Sigmoid colon (tissue), 7 donors: ENCODE results near the gene KCNAB2. TPM values are rescaled to one million over a fixed set of nuclear protein-coding genes. Genes with fewer than 3 reads are reported as not detected.

Experiments used
- DNase-seq: peaks from one replicate; pipeline ENCODE4 v3.0.0-alpha.2; 2019
- H3K27ac ChIP-seq, 4 donors: fragments of 200-600 bp; sonication (generic); one replicate each; pipeline ENCODE4 v1.5.1; 2016 to 2019; ENCODE audit warnings: mild to moderate bottlenecking in 1 of 4
- H3K27me3 ChIP-seq, 3 donors: fragments of 200-600 bp; sonication (generic); one replicate each; pipeline ENCODE4 v1.5.1; 2019; ENCODE audit warnings: mild to moderate bottlenecking in 1 of 3
- H3K36me3 ChIP-seq, 4 donors: fragments of 200-600 bp; sonication (generic); one replicate each; pipeline ENCODE4 v1.5.1; 2016 to 2019
- H3K4me1 ChIP-seq, 4 donors: fragments of 200-600 bp; sonication (generic); one replicate each; pipeline ENCODE4 v1.5.1; 2017 to 2019
- H3K4me3 ChIP-seq, 4 donors: fragments of 200-600 bp; sonication (generic); one replicate each; pipeline ENCODE4 v1.5.1; 2017 to 2019; ENCODE audit warnings: mild to moderate bottlenecking in 2 of 4, moderate library complexity in 1 of 4
- H3K9me3 ChIP-seq, 4 donors: fragments of 200-600 bp in 3 of 4; sonication (generic) in 3 of 4; one replicate each; pipeline versions ENCODE4 v1.5.1 to v1.6.1; 2013 to 2019
- EP300 ChIP-seq, 4 donors: sonication (generic); formaldehyde crosslinking; IDR thresholded peaks; one replicate each; pipeline ENCODE4 v1.6.1; 2017; ENCODE audit warnings: antibody characterized with exemption in 4 of 4
- POLR2A ChIP-seq, 2 donors: fragments of 450-650 bp; IDR thresholded peaks; one replicate each; pipeline ENCODE4 v1.6.1; 2016; ENCODE audit warnings: antibody characterized with exemption in 2 of 2, mild to moderate bottlenecking in 2 of 2, moderate library complexity in 2 of 2
- POLR2AphosphoS5 ChIP-seq, 4 donors: sonication (generic); formaldehyde crosslinking; IDR thresholded peaks; one replicate each; pipeline ENCODE4 v1.6.1; 2017; ENCODE audit warnings: antibody characterized with exemption in 4 of 4
- WGBS, 2 donors: extraction: QIAGEN DNeasy Blood & Tissue Kit; methylation state at CpG; one replicate each; pipeline ENCODE4 v1.1.7; 2013; 5-methylcytosine and 5-hydroxymethylcytosine counted together
- intact Hi-C: fragments of 100-400 bp; cut with DNase I; formaldehyde crosslinking; loops from one replicate; pipeline ENCODE4 v1.15.1; 2023
- polyA plus RNA-seq, 3 donors: library from polyadenylated mRNA; stranded (reverse); fragments of 200-250 nt; gene quantifications; one replicate each; pipeline ENCODE4 v1.2.3, GENCODE V29; 2013
- total RNA-seq, 4 donors: library from RNA; depleted of rRNA; stranded (reverse); fragments of >200 nt; gene quantifications; one replicate each; pipeline ENCODE4 v1.1.0, GENCODE V29; 2016
- TF ChIP-seq, protein P1 (sequence below), 4 experiments: fragments of 450-650 bp in 3 of 4; fragments of 200-600 bp in 1 of 4; IDR thresholded peaks; one replicate each; pipeline ENCODE4 v1.5.1; 2016 to 2019; ENCODE audit warnings: antibody characterized with exemption in 4 of 4, mild to moderate bottlenecking in 3 of 4, moderate library complexity in 2 of 4
- donor health status: healthy with polysubstance abuse.
- donor health status: Bipolar disorder and iron deficiency.
- donor health status: healthy.

The KCNAB2 gene
- total and polyA plus RNA-seq, 7 donors: 3.0 to 23.5 (median 7.7) TPM

DNA sequence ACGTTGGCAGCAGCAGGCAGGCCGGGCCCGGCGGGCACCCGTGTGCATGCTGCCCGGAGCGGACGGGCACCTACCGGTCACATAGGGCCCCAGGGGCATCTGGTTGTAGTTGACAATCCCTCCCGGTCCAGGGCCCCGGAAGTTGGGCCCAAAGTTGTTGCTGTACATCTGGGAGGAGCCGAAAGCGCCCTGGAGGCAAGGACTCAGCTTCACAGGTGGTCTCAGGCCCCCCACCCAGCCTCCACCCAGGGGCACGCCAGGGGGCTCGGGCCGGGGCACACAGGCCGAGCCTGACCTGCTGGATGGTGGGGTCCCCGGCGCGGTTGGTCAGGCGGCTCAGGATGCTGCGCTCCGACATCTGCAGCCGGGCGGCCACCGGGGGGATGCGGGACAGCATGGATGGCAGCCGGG lies 60.6 kb downstream of the KCNAB2 start:
- H3K4me3 ChIP-seq: no peak overlapping the region
- no peak overlapping the region for H3K27ac ChIP-seq
- intact Hi-C loops: no loop called here
- TF ChIP-seq EP300 (IDR thresholded peaks at IDR 0.05) (no peak), POLR2A (IDR thresholded peaks at IDR 0.05) (no peak), POLR2AphosphoS5 (IDR thresholded peaks at IDR 0.05) (no peak)
- TF ChIP-seq, protein P1, sequence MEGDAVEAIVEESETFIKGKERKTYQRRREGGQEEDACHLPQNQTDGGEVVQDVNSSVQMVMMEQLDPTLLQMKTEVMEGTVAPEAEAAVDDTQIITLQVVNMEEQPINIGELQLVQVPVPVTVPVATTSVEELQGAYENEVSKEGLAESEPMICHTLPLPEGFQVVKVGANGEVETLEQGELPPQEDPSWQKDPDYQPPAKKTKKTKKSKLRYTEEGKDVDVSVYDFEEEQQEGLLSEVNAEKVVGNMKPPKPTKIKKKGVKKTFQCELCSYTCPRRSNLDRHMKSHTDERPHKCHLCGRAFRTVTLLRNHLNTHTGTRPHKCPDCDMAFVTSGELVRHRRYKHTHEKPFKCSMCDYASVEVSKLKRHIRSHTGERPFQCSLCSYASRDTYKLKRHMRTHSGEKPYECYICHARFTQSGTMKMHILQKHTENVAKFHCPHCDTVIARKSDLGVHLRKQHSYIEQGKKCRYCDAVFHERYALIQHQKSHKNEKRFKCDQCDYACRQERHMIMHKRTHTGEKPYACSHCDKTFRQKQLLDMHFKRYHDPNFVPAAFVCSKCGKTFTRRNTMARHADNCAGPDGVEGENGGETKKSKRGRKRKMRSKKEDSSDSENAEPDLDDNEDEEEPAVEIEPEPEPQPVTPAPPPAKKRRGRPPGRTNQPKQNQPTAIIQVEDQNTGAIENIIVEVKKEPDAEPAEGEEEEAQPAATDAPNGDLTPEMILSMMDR (IDR thresholded peaks at IDR 0.05): no peak
- H3K27me3 ChIP-seq: peaks cover 0 to 65% (median 33%) of the 10 kb centered on the region in 3 donors
- H3K4me1 ChIP-seq: peaks cover 0 to 3% (median 0%) of the 10 kb centered on the region in 4 donors
- no peak for DNase-seq
- no peaks in the 10 kb centered on the region for H3K36me3 ChIP-seq
- WGBS, 2 donors: 87 to 91% methylated on average over 28 of the region's 28 CpGs
- H3K9me3 ChIP-seq: no peaks in the 10 kb centered on the region

DNA sequence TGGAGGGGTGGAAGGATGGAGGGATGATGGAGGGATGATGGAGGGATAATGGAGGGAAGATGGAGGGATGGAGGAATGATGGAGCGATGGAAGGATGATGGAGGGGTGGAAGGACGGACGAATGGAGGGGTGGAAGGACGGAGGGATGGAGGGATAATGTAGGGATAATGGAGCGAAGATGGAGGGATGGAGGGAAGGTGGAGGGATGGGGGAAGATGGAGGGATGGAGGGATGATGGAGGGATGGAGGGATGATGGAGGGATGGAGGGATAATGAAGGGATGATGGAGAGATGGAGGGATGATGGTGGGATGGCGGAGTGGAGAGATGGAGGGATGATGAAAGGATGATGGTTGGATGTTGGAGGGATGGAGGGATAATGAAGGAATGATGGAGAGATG lies 61.3 kb downstream of the KCNAB2 start:
- Histone ChIP-seq H3K9me3 (no peaks in the 10 kb centered on the region), H3K4me3 (no peak overlapping the region), H3K27me3 (peaks cover under 1 to 59% (median 30%) of the 10 kb centered on the region in 3 donors), H3K4me1 (no peaks in the 10 kb centered on the region), H3K36me3 (no peaks in the 10 kb centered on the region), H3K27ac (no peak overlapping the region)
- 95 to 96% methylated on average over 6 of the region's 6 CpGs for WGBS, 2 donors
- intact Hi-C loops: no loop called here
- TF ChIP-seq POLR2AphosphoS5 (IDR thresholded peaks at IDR 0.05): no peak
- no peak for TF ChIP-seq EP300 (IDR thresholded peaks at IDR 0.05)
- TF ChIP-seq, protein P1 (IDR thresholded peaks at IDR 0.05): no peak
- no peak for TF ChIP-seq POLR2A (IDR thresholded peaks at IDR 0.05)
- no peak for DNase-seq

DNA sequence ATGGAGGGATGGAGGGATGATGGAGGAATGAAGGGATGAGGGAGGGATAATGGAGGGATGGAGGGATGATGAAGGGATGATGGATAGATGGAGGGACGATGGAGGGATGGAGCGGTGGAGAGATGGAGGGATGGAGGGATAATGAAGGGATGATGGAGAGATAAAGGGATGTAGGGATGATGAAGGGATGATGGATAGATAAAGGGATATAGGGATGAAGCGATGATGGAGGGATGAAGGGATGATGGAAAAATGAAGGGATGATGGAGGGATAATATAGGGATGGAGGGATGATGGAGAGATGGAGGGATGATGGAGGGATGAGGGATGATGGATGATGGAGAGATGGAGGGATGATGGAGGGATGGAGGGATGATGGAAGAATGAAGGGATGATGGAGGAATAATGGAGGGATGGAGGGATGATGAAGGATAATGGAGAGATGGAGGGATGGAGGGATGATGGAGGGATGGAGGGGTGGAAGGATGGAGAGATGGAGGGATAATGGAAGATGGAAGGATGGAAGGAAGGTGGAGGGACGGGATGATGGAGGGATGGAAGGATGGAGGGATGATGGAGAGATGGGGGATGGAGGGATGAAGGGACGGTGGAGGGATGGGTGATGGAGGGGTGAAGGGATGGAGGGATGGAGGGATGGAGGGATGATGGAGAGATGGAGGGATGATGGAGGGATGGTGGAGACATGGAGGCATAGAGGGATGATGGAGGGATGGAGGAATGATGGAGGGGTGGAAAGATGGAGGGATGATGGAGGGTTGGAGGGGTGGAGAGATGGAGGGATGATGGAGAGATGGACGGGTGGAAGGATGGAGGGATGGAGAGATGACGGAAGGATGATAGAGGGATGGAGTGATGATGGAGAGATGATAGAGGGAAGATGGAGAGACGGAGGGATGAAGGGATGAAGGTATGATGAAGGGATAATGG lies 62.0 kb downstream of the KCNAB2 start:
- H3K4me1 ChIP-seq: no peaks in the 10 kb centered on the region
- no peak overlapping the region for H3K27ac ChIP-seq
- intact Hi-C loops: no loop called here
- no peaks in the 10 kb centered on the region for H3K9me3 ChIP-seq
- 86 to 90% methylated on average over 8 of the region's 8 CpGs for WGBS, 2 donors
- H3K27me3 ChIP-seq: peaks cover 3 to 52% (median 23%) of the 10 kb centered on the region in 3 donors
- TF ChIP-seq POLR2A (IDR thresholded peaks at IDR 0.05): no peak
- no peak overlapping the region for H3K4me3 ChIP-seq
- DNase-seq: no peak
- H3K36me3 ChIP-seq: no peaks in the 10 kb centered on the region

DNA sequence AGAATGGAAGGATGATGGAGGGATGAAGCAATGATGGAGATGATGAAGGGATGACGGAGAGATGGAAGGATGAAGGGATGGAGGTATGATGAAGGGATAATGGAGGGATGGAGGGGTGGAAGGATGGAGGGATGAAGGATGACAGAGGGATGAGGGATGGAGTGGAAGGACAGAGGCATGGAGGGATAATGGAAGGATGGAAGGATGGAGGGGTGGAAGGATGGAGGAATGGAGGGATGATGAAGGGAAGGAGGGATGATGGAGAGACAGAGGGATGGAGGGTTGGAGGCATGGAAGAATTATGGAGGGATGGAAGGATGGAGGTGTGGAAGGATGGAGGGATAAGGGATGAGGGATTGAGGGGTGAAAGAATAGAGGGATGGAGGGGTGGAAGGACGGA lies 62.8 kb downstream of the KCNAB2 start:
- no peak for DNase-seq
- Histone ChIP-seq H3K9me3 (no peaks in the 10 kb centered on the region), H3K36me3 (no peaks in the 10 kb centered on the region), H3K4me3 (no peak overlapping the region), H3K27me3 (peaks cover 3 to 44% (median 17%) of the 10 kb centered on the region in 3 donors), H3K27ac (no peak overlapping the region), H3K4me1 (no peaks in the 10 kb centered on the region)
- intact Hi-C loops: no loop called here
- 47 to 69% methylated on average over 2 of the region's 2 CpGs for WGBS, 2 donors
- no peak for TF ChIP-seq EP300 (IDR thresholded peaks at IDR 0.05)
- no peak for TF ChIP-seq POLR2AphosphoS5 (IDR thresholded peaks at IDR 0.05)
- no peak for TF ChIP-seq POLR2A (IDR thresholded peaks at IDR 0.05)
- TF ChIP-seq, protein P1 (IDR thresholded peaks at IDR 0.05): no peak

DNA sequence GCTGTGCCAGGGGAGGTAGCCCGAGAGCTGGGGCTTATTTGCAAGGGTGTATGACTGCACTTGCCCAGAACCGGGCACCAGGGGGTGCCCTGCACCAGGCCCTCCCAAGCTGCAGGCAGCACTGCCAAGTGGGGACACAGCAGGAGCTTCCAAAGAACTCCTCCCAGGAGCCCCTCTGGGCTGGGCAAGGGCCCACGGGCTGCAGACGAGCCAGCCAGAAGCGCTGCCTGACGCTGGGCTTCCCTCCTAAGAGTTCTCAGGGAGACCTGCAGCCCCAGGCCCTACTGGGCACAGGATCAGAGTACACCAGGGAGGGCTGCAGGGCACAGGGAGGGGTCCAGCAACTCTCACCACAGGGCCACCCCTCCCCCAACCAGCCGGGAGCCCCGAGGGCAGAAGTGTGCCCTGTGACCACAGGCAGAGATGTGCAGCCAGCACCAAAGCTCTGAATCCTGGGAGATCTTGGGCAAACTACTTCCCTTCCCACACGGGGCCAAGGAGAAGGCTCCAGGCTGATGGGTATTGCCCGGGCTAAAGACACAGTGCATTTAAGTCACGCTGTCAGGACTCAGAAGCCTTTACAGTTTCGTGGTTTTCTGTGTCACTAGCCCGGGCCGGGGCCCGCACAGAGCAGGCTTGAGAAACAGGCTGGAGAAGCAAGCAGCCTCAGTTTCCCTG lies 63.4 kb downstream of the KCNAB2 start:
- TF ChIP-seq POLR2A (IDR thresholded peaks at IDR 0.05): no peak
- TF ChIP-seq, protein P1 (IDR thresholded peaks at IDR 0.05): peak in 1 of 4 experiments; percentile 5
- no peak overlapping the region for H3K4me3 ChIP-seq
- no peak overlapping the region for H3K27ac ChIP-seq
- DNase-seq: no peak
- 41 to 46% methylated on average over 15 of the region's 15 CpGs for WGBS, 2 donors
- no peaks in the 10 kb centered on the region for H3K36me3 ChIP-seq
- peaks cover 3 to 38% (median 11%) of the 10 kb centered on the region in 3 donors for H3K27me3 ChIP-seq
- intact Hi-C loops: no loop called here
- no peaks in the 10 kb centered on the region for H3K9me3 ChIP-seq
- no peaks in the 10 kb centered on the region for H3K4me1 ChIP-seq
